AG08395 (cell line): Measurements from ENCODE around the gene CEACAM8.
A peak's percentile ranks its signal among the peaks of the same experiment; 100 is the strongest.
"Not testable (repeated sequence)": the region's sequence is repeated elsewhere in the genome, so short reads cannot be mapped to it uniquely, and the experiment has no call there.

Source experiments
- DNase-seq: peaks from one replicate; pipeline ENCODE4 v3.0.0; 2012; ENCODE audit warnings: mixed read lengths, low spot score

CEACAM8 gene

GRCh38 chr19:42594617-42595489 is at the start of gene CEACAM8:
CEACAM8 (minus strand) TSS chr19:42594924; CDS start chr19:42594828, 96 bp downstream.
- DNase-seq = no peak

- not testable (repeated sequence) for DNase-seq
Measured at GRCh38 chr19:42639324-42640092, 44.8 kb upstream of the CEACAM8 start.

GRCh38 chr19:42635233-42635539 is 40.5 kb upstream of the CEACAM8 start:
- no peak for DNase-seq

- peak; percentile 58 for DNase-seq
Measured at GRCh38 chr19:42634409-42635232, 39.9 kb upstream of the CEACAM8 start.

GRCh38 chr19:42629191-42629590 is 34.5 kb upstream of the CEACAM8 start:
- no peak for DNase-seq

- DNase-seq = no peak
Measured at GRCh38 chr19:42628411-42629140, 33.9 kb upstream of the CEACAM8 start.

- no peak for DNase-seq
Measured at GRCh38 chr19:42627916-42628315, 33.2 kb upstream of the CEACAM8 start.

- DNase-seq = no peak
Measured at GRCh38 chr19:42626181-42626580, 31.5 kb upstream of the CEACAM8 start.

- DNase-seq = no peak
Measured at GRCh38 chr19:42619271-42619670, 24.5 kb upstream of the CEACAM8 start.

GRCh38 chr19:42613666-42614065 is 18.9 kb upstream of the CEACAM8 start:
- no peak for DNase-seq

GRCh38 chr19:42610401-42610915 is 15.7 kb upstream of the CEACAM8 start:
- DNase-seq = not testable (repeated sequence)

- DNase-seq = peak; percentile 52
Measured at GRCh38 chr19:42606660-42607351, 12.1 kb upstream of the CEACAM8 start.

GRCh38 chr19:42601811-42602443 is 7.2 kb upstream of the CEACAM8 start:
- DNase-seq = peak; percentile 61

GRCh38 chr19:42596391-42597072 is 1.8 kb upstream of the CEACAM8 start:
- DNase-seq = peak; percentile 48

GRCh38 chr19:42595550-42596172 is 937 bp upstream of the CEACAM8 start:
- DNase-seq = no peak

- DNase-seq = no peak
Measured at GRCh38 chr19:42589792-42590191, 4.9 kb downstream of the CEACAM8 start.

GRCh38 chr19:42584466-42584865 is 10.3 kb downstream of the CEACAM8 start:
- DNase-seq = no peak

GRCh38 chr19:42577016-42577415 is 17.7 kb downstream of the CEACAM8 start:
- DNase-seq = no peak

- no peak for DNase-seq
Measured at GRCh38 chr19:42576241-42576640, 18.5 kb downstream of the CEACAM8 start.
